Breast epithelium (tissue), 3 donors: ENCODE results near the gene PPP1R36.

Experiments
- CTCF ChIP-seq, 3 donors: fragments of 450-650 bp; IDR thresholded peaks; one replicate each; pipeline ENCODE4 v1.5.1; 2016 to 2017; ENCODE audit warnings: antibody characterized with exemption in 3 of 3, mild to moderate bottlenecking in 3 of 3, moderate library complexity in 3 of 3
- POLR2A ChIP-seq: fragments of 450-650 bp; IDR thresholded peaks from one replicate; pipeline ENCODE4 v1.6.1; 2016; ENCODE audit warnings: antibody characterized with exemption, mild to moderate bottlenecking, moderate library complexity
- POLR2AphosphoS5 ChIP-seq, 3 donors: sonication (generic); formaldehyde crosslinking; IDR thresholded peaks; one replicate each; pipeline ENCODE4 v1.6.1; 2017; ENCODE audit warnings: antibody characterized with exemption in 3 of 3

- TF ChIP-seq POLR2AphosphoS5 (IDR thresholded peaks at IDR 0.05): no peak
- no peak for TF ChIP-seq CTCF (IDR thresholded peaks at IDR 0.05)
- no peak for TF ChIP-seq POLR2A
Observed at GRCh38 chr14:64508215-64508776, 41.5 kb upstream of the PPP1R36 start.
